A673 (cell line): ENCODE results near the gene ODAD3. TPM values are rescaled to one million over a fixed set of nuclear protein-coding genes. Genes with fewer than 3 reads are reported as not detected.

Source experiments
- BruUV-seq: library from RNA; stranded (reverse); fragments of 400-500 nt; replicated peaks from 2 replicates; lab custom pipeline; 2021; lab: Mats Ljungman, UMichigan
- CTCF ChIA-PET: fragments of 300-600 bp; sonication (Branson Sonifier 250); formaldehyde crosslinking; loops from one replicate; lab custom pipeline; 2022; ENCODE audit warnings: antibody characterized with exemption; lab: Charles Lee
- POLR2A ChIA-PET: fragments of 300-600 bp; sonication (Branson Sonifier 250); formaldehyde crosslinking; loops from one replicate; lab custom pipeline; 2022; ENCODE audit warnings: antibody characterized with exemption; ENCODE audit not compliant: low non-redundant PET; lab: Charles Lee
- DNase-seq: peaks from one replicate; pipeline ENCODE4 v3.0.0-alpha.2; 2015; ENCODE audit warnings: low spot score
- H3K27ac ChIP-seq: fragments of 200-600 bp; sonication (generic); 2 replicates; pipeline ENCODE4 v1.5.1; 2016; ENCODE audit warnings: mixed run types, low read depth, mild to moderate bottlenecking, mixed read lengths, antibody characterized with exemption, low read length; ENCODE audit not compliant: poor library complexity, severe bottlenecking
- H3K27me3 ChIP-seq: fragments of 200-600 bp; sonication (generic); replicated peaks from 2 replicates; pipeline ENCODE4 v1.6.1; 2017; ENCODE audit warnings: mixed run types, low read depth, mild to moderate bottlenecking, mixed read lengths, antibody characterized with exemption, low read length; ENCODE audit not compliant: insufficient read depth, poor library complexity
- H3K36me3 ChIP-seq: fragments of 200-600 bp; sonication (generic); 2 replicates; pipeline ENCODE4 v1.6.1; 2016; ENCODE audit warnings: mixed run types, mild to moderate bottlenecking, mixed read lengths, antibody characterized with exemption, low read length; ENCODE audit not compliant: insufficient read depth, poor library complexity, severe bottlenecking
- H3K4me1 ChIP-seq: fragments of 200-600 bp; sonication (generic); 2 replicates; pipeline ENCODE4 v1.6.1; 2017; ENCODE audit warnings: mixed run types, mild to moderate bottlenecking, mixed read lengths, antibody characterized with exemption, low read length; ENCODE audit not compliant: insufficient read depth, poor library complexity, severe bottlenecking
- H3K4me3 ChIP-seq: fragments of 200-600 bp; sonication (generic); 2 replicates; pipeline ENCODE4 v1.5.1; 2016; ENCODE audit warnings: low read depth, mixed run types, mild to moderate bottlenecking, mixed read lengths, low read length; ENCODE audit not compliant: poor library complexity, severe bottlenecking
- H3K9me3 ChIP-seq: fragments of 200-600 bp; sonication (generic); 2 replicates; pipeline ENCODE4 v1.6.1; 2016; ENCODE audit warnings: mixed run types, low read depth, mild to moderate bottlenecking, mixed read lengths, antibody characterized with exemption, low read length; ENCODE audit not compliant: poor library complexity, severe bottlenecking
- CTCF ChIP-seq: fragments of 300-800, 200-600 bp; sonication (generic); conservative IDR thresholded peaks from 2 replicates; pipeline ENCODE4 v1.5.1; 2017; ENCODE audit warnings: low read depth, mild to moderate bottlenecking, antibody characterized with exemption, low read length, moderate library complexity, mixed read lengths
- EZH2 ChIP-seq: fragments of 200-600 bp; sonication (generic); IDR thresholded peaks from 2 replicates; pipeline ENCODE4 v1.6.1; 2017; ENCODE audit warnings: borderline replicate concordance, low read depth, mild to moderate bottlenecking, mixed read lengths, antibody characterized with exemption, low read length; ENCODE audit not compliant: poor library complexity, severe bottlenecking
- intact Hi-C: fragments of 100-400 bp; cut with micrococcal nuclease; formaldehyde crosslinking; loops from one replicate; pipeline ENCODE4 v1.10.0; 2022; ENCODE audit not compliant: unreplicated experiment
- total RNA-seq: library from RNA; stranded (reverse); gene quantifications from 2 replicates; pipeline ENCODE4 v1.2.3, GENCODE V29; 2021

Gene ODAD3
- total RNA-seq, 1 experiment from 2014 or later, result 0.39 TPM

GRCh38 chr19:11374433-11375142 lies 60.3 kb downstream of the ODAD3 start, which contains the start of gene SWSAP1:
TSS of gene SWSAP1 (plus strand) at chr19:11374666. CDS start at chr19:11374681, 15 bp downstream.
- ChIA-PET POLR2A (interaction anchor here (0.8 kb wide), 1 partner anchor 81 kb away, joined by 4 read pairs; no protein-coding TSS in a partner anchor), CTCF (interaction anchor here (0.6 to 1.9 kb wide), 5 partner anchors 29 to 162 kb away, joined by 3 to 5 read pairs (median 4); partner anchors contain the start of genes CCDC159 and TMEM205)
- Histone ChIP-seq H3K9me3 (no peaks in the 10 kb centered on the region), H3K27ac (peak within 1 kb of the TSS; percentile 94), H3K36me3 (no peaks in the 10 kb centered on the region), H3K4me3 (peak within 1 kb of the TSS; percentile 61), H3K4me1 (peaks cover 19% of the 10 kb centered on the region), H3K27me3 (no peaks in the 10 kb centered on the region)
- peak; percentile 100 for DNase-seq
- no peak for TF ChIP-seq CTCF
- no peak for TF ChIP-seq EZH2
- BruUV-seq, result TSS peak; percentile 80
- intact Hi-C loops, result no loop called here

GRCh38 chr19:11373885-11374432 lies 61.0 kb downstream of the ODAD3 start:
- TF ChIP-seq EZH2 (no peak), CTCF (no peak)
- BruUV-seq, result no TSS peak
- ChIA-PET POLR2A (no interaction called here), CTCF (interaction anchor here (1.9 kb wide), 1 partner anchor 80 kb away, joined by 5 read pairs; no protein-coding TSS in a partner anchor)
- no peaks in the 10 kb centered on the region for H3K36me3 ChIP-seq
- DNase-seq, result no peak
- no peak overlapping the region for H3K27ac ChIP-seq
- intact Hi-C loops, result no loop called here
- H3K27me3 ChIP-seq, result no peaks in the 10 kb centered on the region
- H3K9me3 ChIP-seq, result no peaks in the 10 kb centered on the region
- H3K4me1 ChIP-seq, result peaks cover 19% of the 10 kb centered on the region
- peak overlapping the region; percentile 61 for H3K4me3 ChIP-seq

GRCh38 chr19:11373166-11373884 lies 61.6 kb downstream of the ODAD3 start:
- CTCF ChIA-PET, result no interaction called here
- intact Hi-C loops, result no loop called here
- Histone ChIP-seq H3K36me3 (no peaks in the 10 kb centered on the region), H3K27ac (no peak overlapping the region), H3K27me3 (no peaks in the 10 kb centered on the region), H3K4me3 (peak overlapping the region; percentile 61), H3K4me1 (peaks cover 19% of the 10 kb centered on the region), H3K9me3 (no peaks in the 10 kb centered on the region)
- POLR2A ChIA-PET, result no interaction called here
- peak; percentile 61 for DNase-seq
- no TSS peak for BruUV-seq
- TF ChIP-seq CTCF, result no peak
- no peak for TF ChIP-seq EZH2
